ENCODE results near the gene PGBD5.

PGBD5 gene

GRCh38 chr1:230396966-230397365 lies 29.2 kb downstream of the PGBD5 start:
- DNase-seq (ENCODE audit: low read depth): no peak

- no peak for DNase-seq (ENCODE audit: low read depth)
These were observed 30.2 kb downstream of the PGBD5 start for GRCh38 chr1:230395932-230396331.

GRCh38 chr1:230394741-230395140 lies 31.4 kb downstream of the PGBD5 start:
- no peak for DNase-seq (ENCODE audit: low read depth)

- no peak for DNase-seq (ENCODE audit: low read depth)
These were observed 32.0 kb downstream of the PGBD5 start for GRCh38 chr1:230394134-230394533.

GRCh38 chr1:230393722-230394121 lies 32.4 kb downstream of the PGBD5 start:
- no peak for DNase-seq (ENCODE audit: low read depth)

- DNase-seq (ENCODE audit: low read depth): no peak
These were observed 33.1 kb downstream of the PGBD5 start for GRCh38 chr1:230392920-230393521.

- DNase-seq (ENCODE audit: low read depth): no peak
These were observed 33.6 kb downstream of the PGBD5 start for GRCh38 chr1:230392536-230392909.

GRCh38 chr1:230391776-230392535 lies 34.2 kb downstream of the PGBD5 start:
- no peak for DNase-seq (ENCODE audit: low read depth)

- DNase-seq (ENCODE audit: low read depth): no peak
These were observed 35.8 kb downstream of the PGBD5 start for GRCh38 chr1:230390371-230390770.

GRCh38 chr1:230387876-230388275 lies 38.3 kb downstream of the PGBD5 start:
- DNase-seq (ENCODE audit: low read depth): no peak

- no peak for DNase-seq (ENCODE audit: low read depth)
These were observed 38.8 kb downstream of the PGBD5 start for GRCh38 chr1:230387296-230387695.

GRCh38 chr1:230386637-230387262 lies 39.4 kb downstream of the PGBD5 start:
- no peak for DNase-seq (ENCODE audit: low read depth)

GRCh38 chr1:230385930-230386329 lies 40.2 kb downstream of the PGBD5 start:
- DNase-seq (ENCODE audit: low read depth): no peak

GRCh38 chr1:230385158-230385450 lies 41.0 kb downstream of the PGBD5 start:
- DNase-seq (ENCODE audit: low read depth): no peak

- DNase-seq (ENCODE audit: low read depth): no peak
These were observed 41.6 kb downstream of the PGBD5 start for GRCh38 chr1:230384380-230385157.

- no peak for DNase-seq (ENCODE audit: low read depth)
These were observed 42.7 kb downstream of the PGBD5 start for GRCh38 chr1:230383425-230383824.

- DNase-seq (ENCODE audit: low read depth): no peak
These were observed 44.1 kb downstream of the PGBD5 start for GRCh38 chr1:230382001-230382491.

GRCh38 chr1:230381585-230381984 lies 44.5 kb downstream of the PGBD5 start:
- no peak for DNase-seq (ENCODE audit: low read depth)

- no peak for DNase-seq (ENCODE audit: low read depth)
These were observed 45.1 kb downstream of the PGBD5 start for GRCh38 chr1:230381049-230381467.

GRCh38 chr1:230379928-230380327 lies 46.2 kb downstream of the PGBD5 start:
- DNase-seq (ENCODE audit: low read depth): no peak

- DNase-seq (ENCODE audit: low read depth): no peak
These were observed 46.7 kb downstream of the PGBD5 start for GRCh38 chr1:230379462-230379861.

GRCh38 chr1:230377851-230378250 lies 48.3 kb downstream of the PGBD5 start:
- no peak for DNase-seq (ENCODE audit: low read depth)

GRCh38 chr1:230377324-230377723 lies 48.8 kb downstream of the PGBD5 start:
- DNase-seq (ENCODE audit: low read depth): no peak
